HG03135 (cell line): ENCODE results near the gene ZNF157.
"Not testable (repeated sequence)": the region's sequence is repeated elsewhere in the genome, so short reads cannot be mapped to it uniquely, and the experiment has no call there.

Experiments used
- ATAC-seq: cut with Tn5 transposase; IDR thresholded peaks from one replicate; pipeline ENCODE4 v1.9.1; 2021; ENCODE audit warnings: mild to moderate bottlenecking, moderate library complexity; ENCODE audit not compliant: unreplicated experiment

Gene ZNF157

DNA sequence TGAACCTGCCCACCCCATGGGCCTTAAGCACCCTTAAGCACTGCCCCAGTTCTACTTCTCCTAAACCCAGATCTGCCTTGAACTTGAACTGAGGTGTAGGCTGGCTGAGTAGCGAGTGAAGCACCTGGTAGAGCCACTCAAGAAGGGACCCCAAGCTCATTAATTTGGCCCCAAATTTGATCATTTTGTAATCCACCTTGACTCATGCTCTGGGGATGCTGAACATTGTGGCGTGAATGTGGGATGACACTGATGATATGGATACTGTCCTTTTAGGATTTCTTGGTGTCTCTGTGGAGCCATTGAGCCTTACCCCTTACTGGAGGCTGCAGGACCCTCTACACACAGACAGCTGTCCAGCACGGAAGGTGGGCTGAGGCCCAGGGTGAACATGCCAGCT, at the start of gene ZNF157:
ZNF157 (plus strand) TSS at position 301 of the 400 bp plus-strand sequence; CDS start at position 392, 91 bp downstream.
- ATAC-seq = no peak

DNA sequence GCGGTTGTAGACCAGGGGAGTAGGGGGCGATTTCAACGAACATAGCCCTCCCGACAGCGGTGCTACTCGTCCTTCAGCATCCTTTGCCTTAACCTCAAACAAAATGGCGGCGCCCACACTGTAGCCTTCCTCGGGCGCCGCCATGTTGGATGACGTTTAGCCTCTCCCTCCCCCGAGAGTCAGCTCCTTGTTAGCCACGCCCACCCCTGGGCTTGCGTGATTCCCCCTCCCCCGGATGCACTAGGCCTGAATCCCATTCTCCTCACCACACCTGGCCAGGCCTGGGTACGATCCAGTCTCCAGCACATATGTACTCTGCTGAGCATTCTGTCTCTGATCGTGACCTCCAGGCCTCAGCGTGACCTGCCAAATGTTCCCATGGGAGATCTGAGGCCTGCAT, 49.0 kb upstream of the ZNF157 start:
- no peak for ATAC-seq

DNA sequence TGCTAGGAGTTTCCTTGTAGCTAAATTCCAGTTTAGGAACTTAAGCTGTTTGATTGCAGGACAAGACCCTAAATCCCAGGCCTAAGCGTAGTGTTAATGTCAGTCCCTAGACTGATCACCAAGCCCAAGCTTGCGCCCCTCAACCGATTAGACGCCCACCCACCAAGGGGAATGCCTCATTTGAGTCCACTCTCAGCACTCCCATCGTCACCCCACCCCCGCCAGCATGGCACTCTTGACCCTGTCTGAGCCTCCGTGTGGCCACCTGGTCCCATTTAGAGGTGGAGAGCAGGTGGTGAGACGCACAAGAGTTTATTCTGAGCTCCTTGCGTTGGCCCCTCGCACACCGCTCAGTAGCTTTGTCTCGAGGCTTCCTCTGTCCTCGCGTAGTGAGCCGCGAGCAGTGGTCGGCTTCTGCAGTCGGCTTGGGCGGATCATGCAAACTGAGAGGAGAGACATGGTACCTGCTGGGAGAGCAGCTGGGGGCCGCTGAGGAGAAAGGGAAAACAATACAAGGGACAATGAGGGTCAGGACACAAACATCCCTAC, 48.5 kb upstream of the ZNF157 start:
- no peak for ATAC-seq

DNA sequence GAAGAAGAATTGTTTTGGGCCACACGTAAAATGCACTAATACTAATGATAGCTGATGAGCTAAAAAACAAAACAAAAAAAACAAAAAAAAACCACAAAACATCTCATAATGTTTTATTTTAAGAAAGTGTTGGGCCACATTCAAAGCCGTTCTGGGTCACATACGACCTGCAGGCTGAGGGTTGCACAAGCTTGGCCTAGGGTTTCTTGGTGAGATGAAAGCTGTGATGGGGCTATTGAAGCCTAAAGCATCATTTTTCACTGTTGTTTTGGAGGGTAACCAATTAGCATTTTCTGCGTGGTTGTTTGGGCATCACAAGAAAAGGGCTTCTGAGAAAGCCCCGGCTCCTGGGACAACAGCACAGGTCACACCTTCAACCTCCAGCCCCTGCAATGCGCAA, 42.5 kb upstream of the ZNF157 start:
- ATAC-seq = no peak

DNA sequence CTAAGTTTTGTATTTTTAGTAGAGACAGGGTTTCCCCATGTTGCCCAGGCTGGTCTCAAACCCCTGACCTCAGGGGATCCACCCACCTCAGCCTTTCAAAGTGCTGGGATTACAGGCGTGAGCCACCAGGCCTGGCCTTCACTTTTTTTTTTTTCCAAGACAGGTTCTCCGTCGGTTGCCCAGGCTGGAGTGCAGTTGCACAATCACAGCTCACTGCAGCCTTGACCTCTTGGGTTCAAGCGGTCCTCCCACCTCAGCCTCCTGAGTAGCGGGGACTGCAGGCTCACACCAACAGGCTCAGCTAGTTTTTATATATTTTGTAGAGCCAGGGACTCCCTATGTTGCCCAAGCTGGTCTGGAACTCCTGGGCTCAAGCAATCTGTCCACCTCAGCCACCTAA, 37.6 kb upstream of the ZNF157 start:
- not testable (repeated sequence) for ATAC-seq

DNA sequence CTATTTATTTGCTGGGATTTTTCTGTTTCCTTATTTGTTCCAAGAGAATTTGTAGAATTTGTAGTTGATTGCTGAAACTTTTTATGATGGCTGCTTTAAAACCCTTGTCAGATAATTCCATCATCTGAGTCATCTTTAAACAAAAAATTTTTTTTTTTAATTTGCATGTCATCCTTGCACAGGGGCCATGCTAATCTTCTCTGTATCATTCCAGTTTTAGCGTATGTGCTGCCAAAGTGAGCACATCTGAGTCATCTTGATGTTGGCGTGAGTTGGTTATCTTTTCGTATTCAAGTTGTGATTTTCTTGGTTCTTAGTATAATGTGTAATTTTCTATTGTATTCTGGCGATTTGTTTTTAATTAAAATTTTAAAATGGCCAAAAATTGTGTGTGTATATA, 18.7 kb upstream of the ZNF157 start:
- ATAC-seq = no peak

DNA sequence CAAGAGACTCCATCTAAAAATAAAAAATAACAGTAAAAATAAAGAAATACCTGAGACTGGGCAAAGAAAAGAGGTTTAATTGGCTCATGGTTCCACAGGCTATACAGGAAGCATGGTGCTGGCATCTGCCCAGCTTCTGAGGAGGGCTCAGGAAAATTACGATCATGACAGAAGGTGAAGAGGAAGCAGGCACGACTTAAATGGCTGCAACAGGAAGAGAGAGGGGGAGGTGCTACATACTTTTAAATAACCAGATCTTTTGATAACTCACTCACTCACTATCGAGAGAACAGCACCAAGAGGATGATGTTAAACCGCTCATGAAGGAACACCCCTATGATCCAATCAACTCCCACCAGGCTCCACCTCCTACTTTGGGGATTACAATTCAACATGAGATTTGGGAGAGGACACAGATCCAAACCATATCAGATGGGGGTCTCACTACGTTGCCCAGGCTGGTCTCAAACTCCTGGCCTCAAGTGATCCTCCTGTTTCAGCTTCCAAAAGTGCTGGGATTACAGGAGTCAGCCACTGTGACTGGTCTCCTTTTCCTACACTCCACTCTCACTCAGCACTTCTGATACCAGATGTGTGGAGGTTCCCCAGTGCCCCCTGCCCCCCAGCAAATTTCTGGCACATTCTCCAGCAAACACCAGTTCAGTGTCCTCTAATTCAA, 11.9 kb upstream of the ZNF157 start:
- no peak for ATAC-seq

DNA sequence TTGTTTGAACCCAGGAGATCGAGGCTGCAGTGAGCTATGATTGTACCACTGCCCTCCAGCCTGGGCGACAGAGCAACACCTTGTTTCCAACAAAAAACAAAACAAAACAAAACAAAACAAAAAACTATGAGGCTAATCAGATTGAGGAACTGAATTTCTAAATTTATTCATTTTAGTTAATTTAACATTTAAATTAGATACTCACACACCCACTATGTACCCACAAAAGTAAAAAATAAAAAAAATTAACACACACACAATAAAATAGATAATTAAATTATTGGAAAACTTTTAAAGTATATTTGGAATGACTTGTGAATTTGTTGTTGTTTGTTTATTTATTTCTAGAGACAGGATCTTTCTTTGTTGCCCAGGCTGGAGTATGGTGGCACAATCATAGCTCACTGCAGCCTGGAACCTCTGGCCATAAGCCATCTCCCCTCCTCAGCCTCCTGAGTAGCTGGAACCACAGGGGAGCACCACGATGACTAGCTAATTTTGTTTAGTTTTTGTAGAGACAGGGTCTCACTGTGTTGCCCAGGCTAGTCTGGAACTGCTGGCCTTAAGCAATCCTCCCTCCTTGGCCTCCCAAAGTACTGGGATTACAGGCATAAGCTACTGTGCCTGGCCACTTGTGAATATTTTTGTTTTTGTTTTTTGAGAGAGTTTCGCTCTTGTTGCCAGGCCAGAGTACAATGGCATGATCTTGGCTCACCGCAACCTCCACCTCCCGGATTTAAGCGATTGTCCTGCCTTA, 9.8 kb upstream of the ZNF157 start:
- ATAC-seq = no peak

DNA sequence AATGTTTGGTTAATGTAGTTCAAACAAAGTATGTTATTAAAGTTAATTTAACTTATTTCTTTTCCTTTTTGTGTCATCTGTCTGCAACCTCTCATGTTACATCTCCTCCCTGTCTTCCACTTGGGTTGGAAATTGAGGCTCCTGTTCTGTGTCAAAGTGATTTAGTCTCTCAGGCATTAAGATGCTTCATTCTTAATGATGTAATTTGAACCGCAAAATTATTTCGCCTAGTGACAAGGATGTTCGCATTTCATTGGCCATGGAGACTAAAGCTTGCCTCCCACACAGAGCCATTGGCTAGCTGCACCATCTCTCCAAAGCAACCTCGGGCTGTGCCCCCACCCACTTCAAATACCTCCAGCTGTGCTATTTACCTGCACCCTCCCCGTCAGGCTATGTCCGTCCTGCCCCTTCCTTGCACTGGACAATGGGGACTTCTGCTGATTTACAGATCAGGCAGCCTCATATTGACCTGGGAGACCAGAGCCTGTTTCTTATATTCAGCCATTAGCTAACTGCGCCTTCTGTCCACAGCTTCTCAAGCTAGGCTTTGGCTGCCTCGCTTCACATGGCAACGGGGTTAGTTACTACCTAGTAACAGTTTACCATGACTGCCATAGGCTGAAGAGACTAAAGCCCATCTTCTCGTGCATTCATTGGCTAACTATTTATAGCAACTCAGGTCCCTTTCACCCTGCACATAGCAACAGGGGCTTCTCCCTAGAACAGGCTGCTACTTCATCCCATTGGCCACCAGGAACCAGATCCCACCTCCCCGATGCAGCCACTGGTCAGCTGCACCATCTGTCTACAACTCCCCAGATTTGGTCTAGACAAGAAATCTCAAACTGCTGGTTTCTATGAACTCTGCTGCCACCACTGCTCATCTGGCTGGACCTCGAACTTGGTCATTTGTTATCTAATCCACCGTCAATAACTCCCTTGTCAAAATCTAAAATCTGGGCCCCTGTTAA, 8.6 kb upstream of the ZNF157 start:
- peak; percentile 85 for ATAC-seq

DNA sequence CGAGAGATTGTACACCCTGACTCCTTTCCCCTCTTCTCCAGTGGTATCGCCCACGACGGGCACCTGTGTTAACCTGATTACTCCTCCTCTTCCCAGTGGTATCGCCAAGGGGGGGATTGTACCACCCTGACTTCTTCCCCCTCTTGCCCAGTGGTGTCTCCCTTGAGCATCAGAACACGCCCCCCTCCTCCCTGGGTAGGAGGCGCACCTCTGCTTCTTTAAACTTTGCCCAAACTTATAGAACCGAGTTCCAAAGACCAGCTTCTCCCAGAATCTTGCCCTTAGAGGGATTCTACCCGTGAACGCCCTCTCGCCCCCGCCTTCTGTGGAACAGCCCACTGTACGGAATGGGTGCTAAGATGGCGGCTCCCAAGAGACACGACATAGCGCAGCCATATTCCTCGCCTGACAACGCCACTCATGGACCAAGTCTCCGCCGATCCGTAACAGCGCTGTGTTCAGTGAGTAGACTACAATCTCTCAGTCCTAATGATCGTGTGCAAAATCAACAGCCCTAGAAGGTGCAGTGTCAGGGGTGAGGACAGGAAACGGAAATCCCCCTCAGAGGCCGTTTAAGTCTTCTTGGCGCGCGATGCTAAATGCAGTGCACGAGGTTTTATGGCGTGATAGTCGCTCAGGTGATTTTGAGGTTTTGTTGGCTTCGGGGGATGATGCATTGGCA, 4.2 kb upstream of the ZNF157 start:
- peak; percentile 43 for ATAC-seq

DNA sequence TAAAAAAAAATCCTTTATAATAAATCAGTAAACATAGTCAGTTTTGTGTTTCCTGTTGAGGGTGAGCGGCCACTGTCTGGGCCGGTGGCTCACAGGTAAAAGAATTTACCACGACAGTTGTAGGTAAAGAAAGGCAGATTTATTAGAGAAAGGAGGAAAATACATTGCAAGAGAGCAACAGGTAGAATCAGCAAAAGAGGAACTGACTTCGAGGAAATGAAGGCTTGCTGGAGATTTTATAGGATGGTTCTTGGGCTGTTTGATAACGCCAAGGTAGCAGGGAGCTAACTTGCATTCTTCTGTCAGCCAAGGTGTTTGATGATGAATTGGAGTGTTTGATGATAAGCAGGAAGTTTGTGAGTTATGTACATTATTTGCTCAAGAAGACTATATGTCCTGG, 2.8 kb downstream of the ZNF157 start:
- no peak for ATAC-seq

DNA sequence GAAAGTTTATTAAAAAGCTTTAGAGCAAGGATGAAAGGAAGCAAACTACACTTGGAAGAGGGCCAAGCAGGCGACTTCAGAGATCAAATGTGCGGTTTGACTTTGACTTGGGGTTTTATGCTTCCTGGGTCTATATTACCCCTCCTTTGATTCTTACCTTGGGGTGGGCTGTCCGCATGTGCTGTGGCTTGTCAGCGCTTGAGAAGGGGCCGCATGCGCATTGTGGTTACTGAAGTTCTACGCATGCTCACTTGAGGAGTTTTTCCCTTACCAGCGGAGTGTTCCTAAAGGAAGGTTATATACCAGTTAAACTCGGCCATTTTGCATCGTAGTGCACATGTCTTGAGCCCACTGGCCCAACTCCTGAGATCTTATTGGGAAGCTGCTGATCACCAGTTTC, 9.9 kb downstream of the ZNF157 start:
- ATAC-seq = no peak

DNA sequence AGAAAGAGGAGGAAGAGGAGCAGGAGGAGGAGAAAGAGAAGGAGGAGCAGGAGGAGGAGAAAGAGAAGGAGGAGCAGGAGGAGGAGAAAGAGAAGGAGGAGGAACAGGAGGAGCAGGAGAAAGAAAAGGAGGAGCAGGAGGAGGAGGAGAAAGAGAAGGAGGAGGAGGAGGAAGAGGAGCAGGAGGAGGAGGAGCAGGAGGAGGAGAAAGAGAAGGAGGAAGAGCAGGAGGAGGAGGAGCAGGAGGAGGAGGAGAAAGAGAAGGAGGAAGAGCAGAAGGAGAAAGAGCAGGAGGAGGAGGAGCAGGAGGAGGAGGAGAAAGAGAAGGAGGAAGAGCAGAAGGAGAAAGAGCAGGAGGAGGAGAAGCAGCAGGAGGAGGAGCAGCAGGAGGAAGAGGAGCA, 10.5 kb downstream of the ZNF157 start:
- not testable (repeated sequence) for ATAC-seq

DNA sequence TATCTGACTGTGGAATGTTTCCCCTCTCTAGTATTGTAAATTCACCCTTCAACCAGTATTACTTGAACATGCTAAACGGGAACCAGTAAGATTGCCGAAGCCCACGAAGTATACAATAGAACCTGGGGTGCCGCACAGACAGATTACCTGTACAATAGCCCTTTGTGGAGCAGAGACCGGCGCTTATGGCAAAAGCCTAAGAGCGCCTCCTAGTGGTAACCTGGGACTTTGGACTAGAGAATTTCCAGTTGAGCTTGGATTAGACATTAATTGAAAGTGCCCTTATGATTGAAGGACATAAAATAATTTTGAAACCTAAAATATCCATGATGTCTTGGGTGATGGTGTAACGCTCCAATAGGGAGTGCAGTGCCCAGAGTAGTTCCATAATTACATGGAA, 14.1 kb downstream of the ZNF157 start:
- ATAC-seq = no peak

DNA sequence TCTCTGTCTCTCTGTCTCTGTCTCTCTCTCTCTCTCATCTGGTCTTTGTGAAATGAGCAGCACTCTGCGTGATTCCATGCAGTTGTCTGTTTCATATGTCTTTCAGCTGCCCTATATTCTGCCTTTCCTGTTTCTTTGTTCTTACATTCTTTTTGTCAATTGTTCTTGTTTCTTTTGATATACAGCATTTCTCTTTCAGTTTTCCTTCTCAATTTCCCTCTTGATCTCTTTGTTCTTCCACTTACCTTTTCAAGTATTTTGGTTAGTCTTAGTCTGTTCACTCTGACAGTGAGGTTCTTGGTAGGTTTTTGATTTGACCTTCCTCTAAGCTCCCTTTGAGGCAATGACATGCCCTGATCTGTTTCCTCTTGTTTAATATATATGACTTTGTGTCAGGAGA, 20.4 kb downstream of the ZNF157 start:
- no peak for ATAC-seq

DNA sequence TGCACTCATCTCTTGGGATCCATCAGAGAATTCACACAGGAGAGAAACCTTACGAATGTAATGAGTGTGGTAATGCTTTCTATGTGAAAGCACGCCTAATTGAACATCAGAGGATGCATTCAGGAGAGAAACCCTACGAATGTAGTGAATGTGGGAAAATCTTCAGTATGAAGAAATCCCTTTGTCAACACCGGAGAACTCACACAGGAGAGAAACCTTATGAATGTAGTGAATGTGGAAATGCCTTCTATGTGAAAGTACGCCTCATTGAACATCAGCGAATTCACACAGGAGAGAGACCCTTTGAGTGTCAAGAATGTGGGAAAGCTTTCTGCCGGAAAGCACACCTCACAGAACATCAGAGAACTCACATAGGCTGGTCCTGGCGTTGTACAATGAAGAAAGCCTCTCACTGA, 42.8 kb downstream of the ZNF157 start:
- no peak for ATAC-seq

DNA sequence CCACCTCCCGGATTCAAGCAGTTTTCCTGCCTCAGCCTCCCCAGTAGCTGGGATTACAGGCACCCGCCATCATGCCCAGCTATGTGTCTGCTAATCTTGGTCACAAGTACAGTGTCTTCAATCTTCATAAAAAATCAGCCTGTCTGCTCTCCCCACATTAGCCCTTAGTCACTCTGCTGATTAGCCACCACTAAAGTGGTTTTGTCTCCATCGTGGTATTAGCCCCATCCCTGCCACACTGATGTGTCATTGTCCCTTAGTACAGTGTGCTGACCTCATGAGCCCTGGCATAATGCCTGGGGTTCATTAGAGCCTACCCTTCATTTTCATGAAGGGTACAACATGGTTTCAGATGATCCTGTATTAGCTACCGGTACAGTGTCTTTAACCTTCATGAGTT, 49.9 kb downstream of the ZNF157 start:
- no peak for ATAC-seq

DNA sequence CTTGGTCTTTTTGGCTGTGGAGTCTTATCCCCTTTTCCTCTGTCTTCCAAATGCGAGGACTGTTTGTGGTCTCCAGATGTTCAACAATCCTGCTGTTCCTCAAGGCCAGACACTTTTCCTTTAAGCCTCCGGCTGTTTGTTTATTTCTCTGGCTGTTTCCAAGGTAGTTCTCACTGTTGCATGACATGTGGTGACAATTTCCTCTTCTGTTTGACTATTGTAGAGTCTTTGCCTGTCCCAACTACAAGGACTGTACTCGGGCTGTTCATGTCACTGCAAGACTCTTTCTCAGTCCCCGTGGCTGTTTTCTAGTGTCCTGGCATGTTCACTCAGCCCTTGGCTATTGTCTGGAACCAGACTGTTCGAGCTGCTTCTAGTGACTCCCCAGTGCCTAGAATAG, 50.6 kb downstream of the ZNF157 start:
- no peak for ATAC-seq

DNA sequence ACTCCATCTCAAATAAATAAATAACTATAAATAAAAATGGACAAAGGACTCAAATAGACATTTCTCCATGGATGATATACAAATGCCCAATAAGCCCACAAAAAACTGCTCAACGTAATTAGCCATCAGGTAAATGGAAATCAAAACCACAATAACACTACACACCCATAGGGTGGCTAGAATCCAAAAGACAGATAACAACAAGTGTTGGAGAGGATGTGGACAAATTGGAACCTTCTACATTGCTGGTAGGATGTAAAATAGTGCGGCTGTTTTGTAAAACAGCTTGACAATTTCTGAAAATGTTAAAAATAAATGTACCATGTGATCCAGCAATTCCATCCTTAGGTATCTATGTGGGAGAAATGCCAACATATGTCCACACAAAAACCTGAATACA, 52.1 kb downstream of the ZNF157 start:
- no peak for ATAC-seq

DNA sequence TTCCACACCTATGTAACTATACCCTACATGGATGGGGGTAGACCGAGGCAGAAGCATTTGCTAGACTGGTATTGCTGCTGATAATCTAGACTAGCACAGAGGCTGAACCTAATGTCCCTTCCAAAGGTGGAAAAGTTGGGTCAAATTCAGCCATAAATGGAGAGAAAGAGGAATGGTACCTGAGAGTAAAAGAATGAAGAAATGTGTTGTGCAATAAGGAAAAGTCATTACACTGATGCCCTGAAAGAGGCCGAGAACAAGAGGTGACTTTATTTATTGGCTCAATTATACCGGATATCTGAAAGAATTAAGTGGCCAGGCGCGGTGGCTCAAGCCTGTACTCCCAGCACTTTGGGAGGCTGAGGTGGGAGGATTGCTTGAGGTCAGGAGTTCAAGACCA, 60.5 kb downstream of the ZNF157 start:
- no peak for ATAC-seq

DNA sequence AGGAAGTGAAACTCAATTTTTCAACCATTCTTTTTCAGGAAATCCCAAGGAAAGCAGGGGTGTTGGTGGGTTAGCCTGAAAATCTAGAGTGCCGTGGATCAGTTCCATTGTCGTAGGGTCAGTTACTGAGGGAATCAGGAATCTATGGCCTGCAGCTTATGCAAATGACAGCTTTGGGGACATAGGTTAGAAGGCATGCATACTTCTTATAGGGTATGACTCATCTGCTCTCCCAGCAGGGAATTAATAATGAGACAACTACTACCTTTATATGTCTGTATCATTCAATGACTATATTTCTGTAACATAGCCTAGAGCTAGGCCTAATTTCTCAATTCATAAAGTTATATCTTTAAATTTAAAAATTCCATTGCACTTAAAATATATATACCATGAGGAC, 76.1 kb downstream of the ZNF157 start:
- ATAC-seq = no peak
